Measurements from ENCODE around the gene CERS3. TPM values are rescaled to one million over a fixed set of nuclear protein-coding genes. Genes with fewer than 3 reads are reported as not detected.

The CERS3 gene
- total and polyA plus RNA-seq, 7 experiments from 2014 or later: 0.27 to 5.5 (median 3.2) TPM

DNA sequence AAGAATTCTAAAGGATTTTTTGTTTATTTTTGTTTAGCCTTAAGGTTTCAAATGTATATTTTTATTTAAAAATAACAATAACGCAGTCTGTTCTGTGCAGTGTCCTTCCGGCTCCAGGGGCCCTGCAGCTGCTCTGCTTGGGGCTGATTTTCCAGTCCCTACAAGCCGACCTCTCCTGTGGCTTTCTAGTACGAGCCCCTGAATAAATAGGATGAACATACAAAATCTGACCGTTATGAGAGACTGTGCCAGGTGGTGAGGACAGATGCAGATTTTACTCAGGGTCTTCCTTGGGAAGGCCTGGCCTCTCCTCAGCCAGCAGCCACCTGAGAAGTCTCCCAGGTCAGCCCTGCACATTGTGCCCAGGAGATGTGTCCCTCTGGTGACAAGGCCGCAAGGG lies 127.8 kb downstream of the CERS3 start:
- peaks cover 0 to 8% (median 0%) of the 10 kb centered on the region in 5 donors for H3K27me3 Mint-ChIP-seq
- Histone ChIP-seq H3K36me3 (ENCODE audit: control insufficient read depth in 2 of 3, insufficient read depth in 3 of 3, low read length in 3 of 3) (no peaks in the 10 kb centered on the region), H3K4me1 (ENCODE audit: control insufficient read depth in 2 of 2, insufficient read depth in 2 of 2, low read length in 2 of 2) (no peaks in the 10 kb centered on the region), H3K27ac (ENCODE audit: low read depth, low read length) (no peak overlapping the region), H3K9me3 (ENCODE audit: control insufficient read depth in 2 of 3, low read length in 3 of 3) (no peaks in the 10 kb centered on the region), H3K4me3 (ENCODE audit: low read length) (no peak overlapping the region), H3K27me3 (ENCODE audit: control insufficient read depth in 2 of 2, insufficient read depth in 2 of 2, low read length in 2 of 2) (no peaks in the 10 kb centered on the region)
- CTCF ChIA-PET: interaction anchor here (0.6 kb wide), 1 partner anchor 153 kb away, joined by 3 read pairs; no protein-coding TSS in a partner anchor
- no peak overlapping the region for H3K27ac Mint-ChIP-seq
- ATAC-seq (no peak), DNase-seq (no peak)
- peaks cover 0 to 16% (median 4%) of the 10 kb centered on the region in 11 donors for H3K9me3 Mint-ChIP-seq
- POLR2A ChIA-PET: no interaction called here
- H3K4me3 Mint-ChIP-seq: no peak overlapping the region
- H3K4me1 Mint-ChIP-seq: peaks cover 0 to 4% (median 0%) of the 10 kb centered on the region in 7 donors
- intact Hi-C loops (cut with micrococcal nuclease): no loop called here
- H3K36me3 Mint-ChIP-seq: peaks cover 0 to 27% (median 13%) of the 10 kb centered on the region in 5 donors

DNA sequence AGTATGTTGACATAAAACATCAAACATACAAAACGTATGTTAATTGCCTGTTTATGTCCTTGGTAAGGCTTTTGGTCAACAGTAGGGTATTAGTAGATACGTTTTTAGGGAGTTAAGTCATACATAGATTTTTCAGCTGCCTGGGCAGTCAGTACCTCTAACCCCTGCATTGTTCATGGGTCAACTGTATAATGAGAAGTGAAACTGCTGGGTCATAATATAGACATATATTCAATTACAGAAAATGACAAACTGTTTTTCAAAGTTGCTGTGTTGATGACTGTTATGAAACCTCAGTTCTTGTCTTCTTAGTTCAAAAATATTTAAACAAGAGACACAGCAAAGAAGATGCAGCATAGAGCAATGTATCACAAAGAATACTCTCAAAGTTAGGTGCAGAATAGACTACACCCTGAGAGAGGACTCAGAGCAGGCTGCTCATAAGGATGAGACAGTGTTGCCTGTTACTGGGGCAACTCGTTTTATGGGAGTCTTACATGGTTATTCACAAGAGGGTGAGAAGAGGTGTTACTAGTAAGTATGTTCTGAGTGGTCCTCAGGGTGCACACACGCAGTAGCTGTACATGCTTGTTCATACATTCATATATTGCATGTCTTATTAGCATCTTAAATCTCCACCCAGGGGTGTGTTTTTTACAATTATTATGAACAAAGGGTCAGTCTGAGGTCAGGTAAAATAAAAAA lies 133.9 kb downstream of the CERS3 start:
- no peaks in the 10 kb centered on the region for H3K9me3 Mint-ChIP-seq
- CTCF ChIA-PET: interaction anchor here (0.6 kb wide), 1 partner anchor 569 kb away, joined by 3 read pairs; no protein-coding TSS in a partner anchor
- POLR2A ChIA-PET: no interaction called here
- no peaks in the 10 kb centered on the region for H3K4me1 ChIP-seq (ENCODE audit: control insufficient read depth in 2 of 2, insufficient read depth in 2 of 2, low read length in 2 of 2)
- H3K36me3 ChIP-seq (ENCODE audit: control insufficient read depth in 2 of 3, insufficient read depth in 3 of 3, low read length in 3 of 3): no peaks in the 10 kb centered on the region
- DNase-seq: no peak
- H3K27ac ChIP-seq (ENCODE audit: low read depth, low read length): no peak overlapping the region
- no peak overlapping the region for H3K27ac Mint-ChIP-seq
- intact Hi-C loops (cut with micrococcal nuclease): no loop called here
- H3K27me3 ChIP-seq (ENCODE audit: control insufficient read depth in 2 of 2, insufficient read depth in 2 of 2, low read length in 2 of 2): no peaks in the 10 kb centered on the region
- H3K36me3 Mint-ChIP-seq: peaks cover 0 to 4% (median 0%) of the 10 kb centered on the region in 5 donors
- H3K9me3 ChIP-seq (ENCODE audit: control insufficient read depth in 2 of 3, low read length in 3 of 3): no peaks in the 10 kb centered on the region
- no peak overlapping the region for H3K4me3 Mint-ChIP-seq
- no peak overlapping the region for H3K4me3 ChIP-seq (ENCODE audit: low read length)
- no peaks in the 10 kb centered on the region for H3K4me1 Mint-ChIP-seq
- ATAC-seq: peak; percentile 65
- H3K27me3 Mint-ChIP-seq: peaks cover 0 to 13% (median 0%) of the 10 kb centered on the region in 5 donors

DNA sequence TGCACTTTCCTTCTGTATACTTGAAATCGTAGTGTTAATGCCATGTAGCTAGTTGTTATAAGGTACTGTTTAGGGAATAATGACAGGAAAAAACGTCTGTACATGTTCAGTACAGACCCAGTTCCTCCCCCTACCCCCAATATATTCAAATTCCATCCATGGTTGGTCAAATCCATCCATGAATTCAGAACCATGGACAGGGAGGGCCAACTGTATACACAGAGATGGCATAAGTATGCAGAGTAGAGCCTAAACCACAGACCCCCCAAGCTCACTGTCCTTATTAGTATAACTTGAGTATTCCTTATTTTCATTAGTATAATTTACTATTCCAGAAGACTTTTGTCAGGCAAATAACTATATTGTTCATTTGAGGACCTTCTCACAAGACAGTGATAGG lies 135.7 kb downstream of the CERS3 start:
- POLR2A ChIA-PET: no interaction called here
- DNase-seq (no peak), ATAC-seq (no peak)
- Histone ChIP-seq H3K27ac (ENCODE audit: low read depth, low read length) (no peak overlapping the region), H3K4me3 (ENCODE audit: low read length) (no peak overlapping the region), H3K9me3 (ENCODE audit: control insufficient read depth in 2 of 3, low read length in 3 of 3) (no peaks in the 10 kb centered on the region), H3K27me3 (ENCODE audit: control insufficient read depth in 2 of 2, insufficient read depth in 2 of 2, low read length in 2 of 2) (no peaks in the 10 kb centered on the region), H3K4me1 (ENCODE audit: control insufficient read depth in 2 of 2, insufficient read depth in 2 of 2, low read length in 2 of 2) (no peaks in the 10 kb centered on the region), H3K36me3 (ENCODE audit: control insufficient read depth in 2 of 3, insufficient read depth in 3 of 3, low read length in 3 of 3) (no peaks in the 10 kb centered on the region)
- Mint-ChIP-seq H3K27ac (no peak overlapping the region), H3K4me1 (no peaks in the 10 kb centered on the region), H3K36me3 (peaks cover 0 to 6% (median 0%) of the 10 kb centered on the region in 5 donors), H3K9me3 (peaks cover 0 to 7% (median 0%) of the 10 kb centered on the region in 11 donors), H3K27me3 (peaks cover 0 to 12% (median 0%) of the 10 kb centered on the region in 5 donors), H3K4me3 (no peak overlapping the region)
- CTCF ChIA-PET: no interaction called here
- intact Hi-C loops (cut with micrococcal nuclease): no loop called here

DNA sequence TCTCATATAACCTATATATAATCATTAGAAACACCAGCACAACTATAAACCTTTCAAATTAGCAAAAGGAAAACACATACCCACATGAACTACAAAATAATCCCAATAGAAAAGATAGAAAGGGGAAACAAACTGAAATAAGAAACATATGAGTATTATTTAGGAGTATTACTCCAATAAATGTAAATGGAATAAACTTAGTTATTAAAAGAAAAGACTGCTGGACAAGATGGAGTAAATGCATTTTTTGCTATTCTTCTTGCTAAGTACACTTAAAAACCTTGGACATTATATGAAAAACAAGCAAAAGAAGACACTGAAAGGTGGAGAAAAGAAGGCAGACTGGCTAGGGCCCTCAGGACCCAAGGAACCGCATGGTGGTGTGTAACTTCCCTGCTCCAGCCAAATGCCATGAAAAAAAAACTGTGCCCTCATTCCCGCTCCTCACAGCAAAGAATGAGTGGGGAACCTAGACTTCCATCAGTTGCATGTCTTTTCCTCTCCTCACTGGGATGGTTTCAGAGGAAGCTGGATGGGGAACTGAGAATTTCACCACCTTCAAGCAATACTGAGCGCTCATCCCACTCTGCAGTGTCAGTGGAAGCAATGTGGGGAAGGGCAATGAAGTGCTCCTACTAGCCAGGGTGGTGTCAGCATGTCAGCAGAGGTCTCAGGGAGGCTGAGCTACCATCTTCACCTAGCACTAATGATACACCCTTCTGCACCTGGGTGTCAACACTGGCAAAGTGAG lies 143.3 kb downstream of the CERS3 start:
- H3K27ac Mint-ChIP-seq: no peak overlapping the region
- no peaks in the 10 kb centered on the region for H3K27me3 ChIP-seq (ENCODE audit: control insufficient read depth in 2 of 2, insufficient read depth in 2 of 2, low read length in 2 of 2)
- ChIA-PET POLR2A (no interaction called here), CTCF (interaction anchor here (1.3 kb wide), 1 partner anchor 35 kb away, joined by 6 read pairs; no protein-coding TSS in a partner anchor)
- H3K36me3 Mint-ChIP-seq: peaks cover 3 to 16% (median 5%) of the 10 kb centered on the region in 5 donors
- intact Hi-C loops (cut with micrococcal nuclease): no loop called here
- H3K9me3 ChIP-seq (ENCODE audit: control insufficient read depth in 2 of 3, low read length in 3 of 3): no peaks in the 10 kb centered on the region
- H3K4me1 Mint-ChIP-seq: peaks cover 0 to 7% (median 0%) of the 10 kb centered on the region in 7 donors
- no peak overlapping the region for H3K27ac ChIP-seq (ENCODE audit: low read depth, low read length)
- ATAC-seq (no peak), DNase-seq (no peak)
- no peak overlapping the region for H3K4me3 ChIP-seq (ENCODE audit: low read length)
- H3K4me3 Mint-ChIP-seq: no peak overlapping the region
- H3K27me3 Mint-ChIP-seq: peaks cover 0 to 14% (median 0%) of the 10 kb centered on the region in 5 donors
- H3K4me1 ChIP-seq (ENCODE audit: control insufficient read depth in 2 of 2, insufficient read depth in 2 of 2, low read length in 2 of 2): no peaks in the 10 kb centered on the region
- peaks cover 0 to 30% (median 16%) of the 10 kb centered on the region in 11 donors for H3K9me3 Mint-ChIP-seq
- H3K36me3 ChIP-seq (ENCODE audit: control insufficient read depth in 2 of 3, insufficient read depth in 3 of 3, low read length in 3 of 3): no peaks in the 10 kb centered on the region

DNA sequence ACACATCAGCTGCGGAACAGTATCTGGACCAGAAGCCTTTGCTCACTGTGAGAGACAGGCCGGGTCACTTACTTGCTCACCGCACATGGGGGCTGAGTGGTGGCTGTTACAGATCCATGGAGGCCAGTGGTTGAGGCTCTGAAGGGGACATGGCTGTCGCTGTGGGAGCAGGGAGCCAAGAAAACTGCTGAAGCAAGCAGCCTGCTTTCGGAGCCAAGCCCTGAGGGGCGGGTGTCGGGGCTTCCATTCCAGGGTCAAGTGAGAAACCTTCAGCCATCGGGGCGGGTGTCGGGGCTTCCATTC lies 144.7 kb downstream of the CERS3 start:
- Mint-ChIP-seq H3K4me1 (peaks cover 0 to 7% (median 0%) of the 10 kb centered on the region in 7 donors), H3K9me3 (peaks cover 0 to 33% (median 16%) of the 10 kb centered on the region in 11 donors), H3K27ac (no peak overlapping the region), H3K36me3 (peaks cover 3 to 16% (median 5%) of the 10 kb centered on the region in 5 donors), H3K4me3 (no peak overlapping the region), H3K27me3 (peaks cover 0 to 14% (median 0%) of the 10 kb centered on the region in 5 donors)
- no peak overlapping the region for H3K4me3 ChIP-seq (ENCODE audit: low read length)
- ATAC-seq: no peak
- H3K36me3 ChIP-seq (ENCODE audit: control insufficient read depth in 2 of 3, insufficient read depth in 3 of 3, low read length in 3 of 3): no peaks in the 10 kb centered on the region
- POLR2A ChIA-PET: interaction anchor here (0.6 kb wide), 1 partner anchor 176 kb away, joined by 4 read pairs; no protein-coding TSS in a partner anchor
- intact Hi-C loops (cut with micrococcal nuclease): loop anchor here in 1 of 2 donors (5.0 kb wide), 1 partner anchor 42 kb away; the partner anchor contains the start of gene ADAMTS17
- DNase-seq: no peak
- no peak overlapping the region for H3K27ac ChIP-seq (ENCODE audit: low read depth, low read length)
- H3K9me3 ChIP-seq (ENCODE audit: control insufficient read depth in 2 of 3, low read length in 3 of 3): no peaks in the 10 kb centered on the region
- CTCF ChIA-PET: interaction anchor here (0.9 to 1.1 kb wide), 3 partner anchors 34 to 42 kb away, joined by 3 to 5 read pairs (median 3); partner anchors contain the start of gene ADAMTS17
- H3K4me1 ChIP-seq (ENCODE audit: control insufficient read depth in 2 of 2, insufficient read depth in 2 of 2, low read length in 2 of 2): no peaks in the 10 kb centered on the region
- no peaks in the 10 kb centered on the region for H3K27me3 ChIP-seq (ENCODE audit: control insufficient read depth in 2 of 2, insufficient read depth in 2 of 2, low read length in 2 of 2)

DNA sequence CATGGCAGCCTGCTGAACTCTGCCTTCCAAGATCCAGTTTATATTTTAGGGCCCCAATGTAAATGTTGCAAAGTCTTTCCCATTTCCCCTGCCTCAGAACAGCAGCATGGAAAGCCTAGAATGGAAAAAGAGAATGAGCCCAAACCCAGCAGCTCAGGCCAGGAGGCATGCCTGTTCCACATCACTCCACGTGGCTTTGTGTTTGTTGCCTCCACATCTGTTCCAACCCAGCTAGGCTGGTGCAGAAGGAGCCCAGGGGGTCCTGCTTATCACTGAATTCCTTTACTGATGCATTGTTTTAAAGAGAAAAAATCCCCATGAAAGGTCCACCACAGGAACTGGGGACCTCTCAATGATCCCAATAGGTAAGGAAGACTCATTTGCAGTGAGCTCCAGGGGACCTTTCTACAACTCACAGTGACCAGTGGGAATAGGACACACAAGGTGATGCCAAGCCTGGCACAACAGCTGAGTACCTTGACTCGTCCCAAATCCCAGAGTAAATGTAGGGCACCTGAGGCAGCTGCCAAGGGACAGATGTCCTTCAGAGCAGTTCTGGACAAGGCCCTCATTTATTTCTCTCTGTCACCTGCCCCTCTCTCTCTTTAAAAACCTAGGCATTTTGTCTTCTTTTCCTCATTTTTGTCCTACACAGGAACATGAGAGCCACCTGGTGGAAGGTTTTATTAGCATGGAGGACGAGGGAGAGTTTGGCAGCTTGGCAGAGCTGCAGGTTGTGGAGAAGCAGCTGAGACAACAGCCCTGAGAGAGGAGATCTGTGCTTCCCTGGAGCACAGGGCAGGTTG lies 145.2 kb downstream of the CERS3 start:
- CTCF ChIA-PET: interaction anchor here (0.9 to 1.1 kb wide), 3 partner anchors 33 to 41 kb away, joined by 3 to 5 read pairs (median 3); partner anchors contain the start of gene ADAMTS17
- H3K27me3 Mint-ChIP-seq: peaks cover 0 to 14% (median 0%) of the 10 kb centered on the region in 5 donors

More for the DNA sequence above, 145.2 kb downstream of the CERS3 start:
- no peaks in the 10 kb centered on the region for H3K4me1 ChIP-seq (ENCODE audit: control insufficient read depth in 2 of 2, insufficient read depth in 2 of 2, low read length in 2 of 2)
- Mint-ChIP-seq H3K4me3 (no peak overlapping the region), H3K4me1 (peaks cover 0 to 7% (median 0%) of the 10 kb centered on the region in 7 donors), H3K9me3 (peaks cover 0 to 30% (median 13%) of the 10 kb centered on the region in 11 donors), H3K27ac (no peak overlapping the region), H3K36me3 (peaks cover 3 to 11% (median 5%) of the 10 kb centered on the region in 5 donors)
- DNase-seq: peak in 6 of 9 donors; percentile 12 to 35 (median 27)
- H3K36me3 ChIP-seq (ENCODE audit: control insufficient read depth in 2 of 3, insufficient read depth in 3 of 3, low read length in 3 of 3): no peaks in the 10 kb centered on the region
- no peak overlapping the region for H3K4me3 ChIP-seq (ENCODE audit: low read length)
- POLR2A ChIA-PET: no interaction called here
- no peak overlapping the region for H3K27ac ChIP-seq (ENCODE audit: low read depth, low read length)
- intact Hi-C loops (cut with micrococcal nuclease): loop anchor here (1.0 to 5.0 kb wide), 2 partner anchors 33 to 41 kb away; partner anchors contain the start of gene ADAMTS17 (in 1 of the 2)
- H3K27me3 ChIP-seq (ENCODE audit: control insufficient read depth in 2 of 2, insufficient read depth in 2 of 2, low read length in 2 of 2): no peaks in the 10 kb centered on the region
- no peaks in the 10 kb centered on the region for H3K9me3 ChIP-seq (ENCODE audit: control insufficient read depth in 2 of 3, low read length in 3 of 3)
- ATAC-seq: no peak

Measured in naive thymus-derived CD4-positive, alpha-beta T cell (primary cell).